GM06990 (cell line): ENCODE data around the gene HOXB9.

Source experiments
- DNase-seq: peaks from one replicate; pipeline ENCODE4 v3.0.0-alpha.2; 2011; ENCODE audit not compliant: insufficient read length; ENCODE audit errors: extremely low read depth
- H3K27me3 ChIP-seq: replicated peaks from 2 replicates; pipeline ENCODE4 v1.6.0; 2011; ENCODE audit warnings: low read length; ENCODE audit not compliant: control insufficient read depth, insufficient read depth
- H3K36me3 ChIP-seq: 2 replicates; pipeline ENCODE4 v1.5.1; 2011; ENCODE audit warnings: low read length; ENCODE audit not compliant: control insufficient read depth, insufficient read depth
- H3K4me3 ChIP-seq: replicated peaks from 2 replicates; pipeline ENCODE4 v1.5.1; 2011; ENCODE audit warnings: low read depth, mild to moderate bottlenecking, control low read depth, low read length
- TF ChIP-seq, protein P1 (sequence below): IDR thresholded peaks from 2 replicates; pipeline ENCODE4 v1.5.1; 2011; ENCODE audit warnings: low read length, control low read depth, mild to moderate bottlenecking, inconsistent platforms; ENCODE audit not compliant: insufficient read depth, poor library complexity, severe bottlenecking

HOXB9 gene

DNA sequence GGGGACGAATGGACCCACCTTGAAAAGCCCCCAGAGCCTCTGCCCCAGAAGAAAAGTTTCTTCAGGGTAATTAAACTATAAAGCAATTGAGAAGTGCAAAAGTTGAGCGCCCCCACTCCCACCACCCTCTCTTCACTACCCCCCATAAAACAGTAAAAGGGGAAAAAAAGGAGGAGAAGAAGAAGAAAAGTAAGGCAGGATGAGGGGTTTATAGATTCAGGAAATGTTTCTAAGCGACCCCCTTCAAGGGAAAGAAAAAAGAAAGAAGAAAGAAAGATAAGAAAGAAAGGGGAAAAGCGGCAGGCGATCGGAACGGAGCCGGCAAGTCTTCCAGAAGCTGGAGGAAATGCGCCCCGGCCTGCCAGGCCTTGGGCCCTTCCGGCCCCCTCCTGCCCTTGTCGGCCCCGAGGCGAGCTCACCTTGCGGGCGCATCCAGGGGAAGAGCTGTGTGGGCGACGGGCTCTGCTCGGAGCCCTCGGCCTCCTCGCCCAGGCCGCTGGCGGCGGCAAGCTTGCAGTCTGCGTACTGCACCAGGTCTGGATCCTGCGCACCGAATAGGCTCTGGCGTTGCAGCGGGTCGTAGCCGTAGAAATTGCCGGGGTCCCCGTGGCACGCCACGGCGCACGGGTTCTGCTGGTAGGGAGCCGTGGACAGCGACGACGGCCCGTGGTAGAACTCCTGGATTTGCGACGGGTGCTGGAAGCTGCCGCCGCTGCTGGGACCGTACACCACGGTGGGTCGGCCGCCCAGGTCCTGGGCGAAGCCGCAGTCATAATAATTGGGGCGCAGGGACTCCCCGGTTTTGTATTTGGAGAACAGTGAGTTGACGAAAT lies 12.1 kb downstream of the HOXB9 start:
- DNase-seq, result no peak
- Histone ChIP-seq H3K27me3 (peaks cover 8% of the 10 kb centered on the region), H3K4me3 (peak overlapping the region; percentile 27), H3K36me3 (no peaks in the 10 kb centered on the region)
- TF ChIP-seq, protein P1, sequence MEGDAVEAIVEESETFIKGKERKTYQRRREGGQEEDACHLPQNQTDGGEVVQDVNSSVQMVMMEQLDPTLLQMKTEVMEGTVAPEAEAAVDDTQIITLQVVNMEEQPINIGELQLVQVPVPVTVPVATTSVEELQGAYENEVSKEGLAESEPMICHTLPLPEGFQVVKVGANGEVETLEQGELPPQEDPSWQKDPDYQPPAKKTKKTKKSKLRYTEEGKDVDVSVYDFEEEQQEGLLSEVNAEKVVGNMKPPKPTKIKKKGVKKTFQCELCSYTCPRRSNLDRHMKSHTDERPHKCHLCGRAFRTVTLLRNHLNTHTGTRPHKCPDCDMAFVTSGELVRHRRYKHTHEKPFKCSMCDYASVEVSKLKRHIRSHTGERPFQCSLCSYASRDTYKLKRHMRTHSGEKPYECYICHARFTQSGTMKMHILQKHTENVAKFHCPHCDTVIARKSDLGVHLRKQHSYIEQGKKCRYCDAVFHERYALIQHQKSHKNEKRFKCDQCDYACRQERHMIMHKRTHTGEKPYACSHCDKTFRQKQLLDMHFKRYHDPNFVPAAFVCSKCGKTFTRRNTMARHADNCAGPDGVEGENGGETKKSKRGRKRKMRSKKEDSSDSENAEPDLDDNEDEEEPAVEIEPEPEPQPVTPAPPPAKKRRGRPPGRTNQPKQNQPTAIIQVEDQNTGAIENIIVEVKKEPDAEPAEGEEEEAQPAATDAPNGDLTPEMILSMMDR, result no peak

DNA sequence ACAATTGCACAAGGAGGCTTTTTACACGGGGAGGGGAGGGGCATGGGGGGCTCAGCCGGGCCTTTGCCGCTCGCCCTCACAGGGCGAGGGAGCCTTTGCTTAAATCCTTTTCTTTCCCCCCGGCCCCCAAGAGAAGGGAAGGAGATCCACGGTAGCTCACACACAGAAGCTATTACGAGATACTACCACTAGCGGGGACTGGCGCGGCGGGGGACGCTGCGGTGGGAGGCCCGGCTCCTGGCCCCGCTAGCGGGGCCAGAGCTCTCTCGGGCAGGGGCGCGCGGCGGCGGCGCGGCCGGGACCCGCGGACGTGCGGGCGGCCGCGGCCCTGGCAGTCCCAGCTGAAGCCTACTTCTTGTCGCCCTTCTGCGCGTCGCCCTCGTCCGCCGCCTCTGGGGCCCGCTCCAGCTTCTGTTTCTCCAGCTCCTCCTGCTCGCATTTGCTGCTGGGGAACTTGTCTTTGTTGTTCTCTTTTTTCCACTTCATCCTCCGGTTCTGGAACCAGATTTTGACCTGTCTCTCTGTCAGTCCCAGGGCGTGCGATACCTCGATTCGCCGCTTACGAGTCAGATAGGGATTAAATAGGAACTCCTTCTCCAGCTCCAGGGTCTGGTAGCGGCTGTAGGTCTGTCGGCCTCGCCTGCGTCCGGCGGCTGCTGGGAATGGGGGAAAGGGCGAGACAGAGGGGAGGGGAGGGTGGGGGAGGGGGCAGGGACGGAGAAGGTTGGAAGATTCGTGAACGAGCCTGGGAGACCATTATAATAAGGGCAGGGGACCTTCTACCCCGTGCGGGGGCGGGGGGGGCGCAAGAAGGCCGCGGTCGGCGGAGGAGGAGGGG lies 13.1 kb downstream of the HOXB9 start:
- Histone ChIP-seq H3K27me3 (peaks cover 8% of the 10 kb centered on the region), H3K36me3 (no peaks in the 10 kb centered on the region), H3K4me3 (peak overlapping the region; percentile 48)
- DNase-seq, result no peak
- TF ChIP-seq, protein P1, result peak; percentile 46

DNA sequence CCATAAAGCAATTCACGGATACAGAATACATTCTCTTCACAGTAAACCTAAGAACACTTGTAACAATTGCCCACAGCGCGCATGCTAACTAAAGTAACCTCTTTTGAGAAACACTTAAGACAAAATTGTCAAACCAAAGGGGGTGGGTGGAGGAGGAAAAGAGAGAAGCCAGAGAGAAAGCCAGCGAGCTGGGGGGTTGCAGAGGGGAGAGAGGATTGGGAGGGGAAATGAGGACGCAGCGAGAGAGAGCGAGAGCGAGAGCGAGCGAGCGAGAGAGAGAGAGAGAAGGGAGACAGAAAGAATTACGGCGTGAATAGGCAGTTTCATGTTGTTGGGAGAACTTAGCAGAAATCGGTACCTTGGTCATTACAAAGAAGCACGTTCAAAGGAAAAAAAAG lies 13.7 kb downstream of the HOXB9 start:
- DNase-seq, result no peak
- Histone ChIP-seq H3K4me3 (peak overlapping the region; percentile 48), H3K27me3 (peaks cover 3% of the 10 kb centered on the region), H3K36me3 (no peaks in the 10 kb centered on the region)
- TF ChIP-seq, protein P1, result no peak

DNA sequence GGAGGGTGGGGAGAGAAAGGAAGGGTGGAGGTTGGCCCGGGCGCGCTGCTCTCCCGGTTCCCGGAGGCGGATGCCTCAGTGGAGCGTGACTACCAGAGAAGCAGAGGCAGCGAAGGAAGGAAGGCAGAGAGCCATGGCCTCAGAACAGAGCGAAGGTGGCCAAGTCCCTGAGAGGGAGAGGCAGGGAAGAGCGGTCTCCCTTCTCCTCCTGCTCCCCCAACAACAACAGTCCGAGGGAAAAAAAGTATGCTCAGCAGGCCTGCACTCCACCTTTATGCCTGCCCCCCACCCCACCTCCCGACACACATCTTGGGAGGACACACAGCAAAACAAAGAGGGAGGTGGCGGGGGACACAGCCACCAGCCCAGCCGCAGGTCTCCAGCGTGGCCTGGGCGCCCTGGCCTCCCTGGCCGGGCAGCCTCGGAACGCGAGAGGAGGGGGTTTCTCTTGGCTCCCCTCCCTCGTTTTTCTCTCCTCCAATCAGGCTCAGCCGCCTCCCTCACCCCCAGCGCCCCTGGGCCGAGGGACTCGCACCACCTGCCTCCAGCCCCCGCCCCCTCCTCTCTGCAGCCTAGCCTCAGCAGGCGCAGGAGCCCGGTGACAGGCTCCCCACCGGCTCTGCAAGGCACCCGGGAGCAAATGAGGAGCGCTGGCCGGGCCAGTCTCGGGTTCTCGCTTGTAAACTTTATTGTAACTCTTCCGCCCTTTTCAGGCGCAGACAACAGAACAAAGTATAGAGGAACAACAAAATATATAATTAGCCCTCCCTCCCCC lies 14.3 kb downstream of the HOXB9 start:
- Histone ChIP-seq H3K27me3 (peaks cover 3% of the 10 kb centered on the region), H3K36me3 (no peaks in the 10 kb centered on the region), H3K4me3 (peak overlapping the region; percentile 82)
- DNase-seq, result no peak
- TF ChIP-seq, protein P1, result no peak

DNA sequence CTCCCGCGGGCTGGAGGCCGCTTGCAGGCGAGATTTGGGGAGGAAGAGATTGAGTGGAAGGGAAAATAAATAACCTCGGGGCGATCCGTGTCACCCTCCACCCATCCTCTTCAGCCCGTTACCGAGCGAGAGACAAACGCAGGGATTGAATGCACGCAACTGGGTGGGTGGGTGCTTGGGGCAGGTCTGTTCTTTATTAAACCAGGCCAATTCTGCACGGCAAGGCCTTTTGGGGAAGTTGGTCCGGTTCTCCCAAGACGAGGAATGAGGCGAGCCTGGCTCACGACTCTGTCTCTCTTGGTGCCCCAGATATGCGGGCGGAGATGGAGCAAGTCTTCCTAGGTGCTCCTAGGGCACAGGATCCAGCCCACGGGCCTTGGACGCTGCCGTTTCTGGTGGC lies 14.9 kb downstream of the HOXB9 start:
- TF ChIP-seq, protein P1, result no peak
- H3K36me3 ChIP-seq, result no peaks in the 10 kb centered on the region
- H3K27me3 ChIP-seq, result peaks cover under 1% of the 10 kb centered on the region
- no peak for DNase-seq
- H3K4me3 ChIP-seq, result peak overlapping the region; percentile 82
